GM12891 (cell line): Measurements from ENCODE around the gene SHE.

Source experiments
- POLR2A ChIP-seq: IDR thresholded peaks from 2 replicates; pipeline ENCODE4 v1.6.1; 2011; ENCODE audit warnings: low read depth, low read length, control low read depth
- POLR2AphosphoS5 ChIP-seq: IDR thresholded peaks from 2 replicates; pipeline ENCODE4 v1.6.1; 2011; ENCODE audit warnings: low read depth, low read length, control low read depth
- SPI1 ChIP-seq: IDR thresholded peaks from 2 replicates; pipeline ENCODE4 v1.6.1; 2011; ENCODE audit warnings: low read depth, low read length, control low read depth
- TAF1 ChIP-seq: IDR thresholded peaks from 2 replicates; pipeline ENCODE4 v1.6.1; 2011; ENCODE audit warnings: low read depth, low read length, control low read depth

- TF ChIP-seq POLR2A (no peak), POLR2AphosphoS5 (no peak), TAF1 (no peak), SPI1 (peak; percentile 86)
Observed at GRCh38 chr1:154497026-154497806, 5.0 kb downstream of the SHE start.
